GM13977 (cell line): ENCODE data around the gene JAKMIP1.
A peak's percentile ranks its signal among the peaks of the same experiment; 100 is the strongest.

Experiments
- DNase-seq: peaks from one replicate; pipeline ENCODE4 v3.0.0; 2012; ENCODE audit warnings: low spot score
- CTCF ChIP-seq: IDR thresholded peaks from 2 replicates; pipeline ENCODE4 v1.5.1; 2012; ENCODE audit warnings: mild to moderate bottlenecking, control low read depth; ENCODE audit not compliant: insufficient read depth; ENCODE audit errors: extremely low read depth, missing control alignments
- in situ Hi-C: fragments of 300-500 bp; cut with MboI; formaldehyde crosslinking; loops from one replicate; pipeline ENCODE4 v1.12.0; 2022; ENCODE audit warnings: low sequenced_read_pairs, low pct_unique_long_range_greater_than_20kb, mixed read lengths, inconsistent platforms; ENCODE audit not compliant: unreplicated experiment

The JAKMIP1 gene

GRCh38 chr4:6183740-6184139 is 16.6 kb downstream of the JAKMIP1 start:
- DNase-seq: peak; percentile 44
- no peak for TF ChIP-seq CTCF
- in situ Hi-C loops: no loop called here

- in situ Hi-C loops: no loop called here
- no peak for DNase-seq
- no peak for TF ChIP-seq CTCF
Observed at GRCh38 chr4:6182376-6183280, 17.7 kb downstream of the JAKMIP1 start.

GRCh38 chr4:6180841-6181631 is 19.3 kb downstream of the JAKMIP1 start:
- TF ChIP-seq CTCF: no peak
- DNase-seq: peak; percentile 66
- in situ Hi-C loops: no loop called here

- TF ChIP-seq CTCF: no peak
- in situ Hi-C loops: no loop called here
- DNase-seq: no peak
Observed at GRCh38 chr4:6179362-6179761, 21.0 kb downstream of the JAKMIP1 start.

- in situ Hi-C loops: no loop called here
- no peak for DNase-seq
- TF ChIP-seq CTCF: no peak
Observed at GRCh38 chr4:6178757-6179156, 21.6 kb downstream of the JAKMIP1 start.

GRCh38 chr4:6177587-6178197 is 22.7 kb downstream of the JAKMIP1 start:
- TF ChIP-seq CTCF: no peak
- in situ Hi-C loops: no loop called here
- DNase-seq: no peak
